Activated B cell treated with CpG ODN at 0.5 μM for 24 hours (primary cell): ENCODE measurements around the gene TRNT1. TPM values are rescaled to one million over a fixed set of nuclear protein-coding genes. Genes with fewer than 3 reads are reported as not detected.

Source experiments
- ATAC-seq: fragments of 200-7000 bp; cut with Tn5 transposase; one replicate; pipeline ENCODE4 v1.10.0; 2021; ENCODE audit warnings: low read depth, mild to moderate bottlenecking, moderate library complexity
- CTCF ChIA-PET: fragments of 350-600 bp; sonication (Branson Sonifier 250); formaldehyde crosslinking; loops from one replicate; lab custom pipeline; 2021; ENCODE audit warnings: antibody characterized with exemption; lab: Charles Lee
- POLR2A ChIA-PET: fragments of 350-600 bp; sonication (Branson Sonifier 250); formaldehyde crosslinking; loops from one replicate; lab custom pipeline; 2021; ENCODE audit warnings: antibody characterized with exemption; lab: Charles Lee
- DNase-seq: peaks from one replicate; pipeline ENCODE4 v3.0.0; 2022
- H3K27ac Mint-ChIP-seq: one replicate; pipeline ENCODE4 v1.8.0; 2020; ENCODE audit warnings: mixed read lengths
- H3K27me3 Mint-ChIP-seq: one replicate; pipeline ENCODE4 v1.8.0; 2021; ENCODE audit warnings: mixed read lengths
- H3K36me3 Mint-ChIP-seq: one replicate; pipeline ENCODE4 v1.8.0; 2021; ENCODE audit warnings: low read depth, mixed read lengths
- H3K4me1 Mint-ChIP-seq: one replicate; pipeline ENCODE4 v1.8.0; 2021; ENCODE audit warnings: mixed read lengths
- H3K4me3 Mint-ChIP-seq: one replicate; pipeline ENCODE4 v1.8.0; 2020; ENCODE audit warnings: mild to moderate bottlenecking, mixed read lengths
- H3K9me3 Mint-ChIP-seq: one replicate; pipeline ENCODE4 v1.8.0; 2020; ENCODE audit warnings: mixed read lengths
- CTCF ChIP-seq: fragments of 200-600 bp; IDR thresholded peaks from one replicate; pipeline ENCODE4 v1.8.0; 2022; ENCODE audit warnings: antibody characterized with exemption, mild to moderate bottlenecking
- intact Hi-C: fragments of 100-400 bp; cut with micrococcal nuclease; formaldehyde crosslinking; loops from one replicate; pipeline ENCODE4 v1.15.1; 2024
- total RNA-seq: library from RNA; stranded (reverse); gene quantifications from 2 replicates; pipeline ENCODE4 v1.2.3, GENCODE V29; 2022

TRNT1 gene
- total RNA-seq, 1 donor from 2014 or later, result 51.3 TPM

GRCh38 chr3:3141939-3142338 lies 15.2 kb downstream of the TRNT1 start:
- no peak for ATAC-seq
- POLR2A ChIA-PET, result no interaction called here

GRCh38 chr3:3145831-3146230 lies 19.1 kb downstream of the TRNT1 start:
- TF ChIP-seq CTCF, result no peak
- Mint-ChIP-seq H3K9me3 (no peaks in the 10 kb centered on the region), H3K4me3 (no peak overlapping the region), H3K27me3 (no peaks in the 10 kb centered on the region), H3K27ac (no peak overlapping the region), H3K36me3 (peaks cover 84% of the 10 kb centered on the region), H3K4me1 (no peaks in the 10 kb centered on the region)
- intact Hi-C loops, result loop anchor here (2.0 kb wide), 1 partner anchor 19 kb away; the partner anchor contains the start of gene TRNT1
- no peak for ATAC-seq
- POLR2A ChIA-PET, result no interaction called here
- CTCF ChIA-PET, result no interaction called here
- DNase-seq, result no peak

More at GRCh38 chr3:3141939-3142338, 15.2 kb downstream of the TRNT1 start:
- CTCF ChIA-PET, result no interaction called here
- Mint-ChIP-seq H3K9me3 (no peaks in the 10 kb centered on the region), H3K4me1 (no peaks in the 10 kb centered on the region), H3K36me3 (peaks cover 95% of the 10 kb centered on the region), H3K27ac (no peak overlapping the region), H3K4me3 (no peak overlapping the region), H3K27me3 (no peaks in the 10 kb centered on the region)
- TF ChIP-seq CTCF, result no peak
- intact Hi-C loops, result loop anchor here (2.0 kb wide), 1 partner anchor 15 kb away; no protein-coding TSS in a partner anchor
- DNase-seq, result no peak

GRCh38 chr3:3149560-3149959 lies 22.8 kb downstream of the TRNT1 start:
- DNase-seq (no peak), ATAC-seq (no peak)
- ChIA-PET CTCF (no interaction called here), POLR2A (no interaction called here)
- H3K4me3 Mint-ChIP-seq, result no peak overlapping the region
- TF ChIP-seq CTCF, result no peak
- intact Hi-C loops, result no loop called here
- H3K9me3 Mint-ChIP-seq, result no peaks in the 10 kb centered on the region
- no peak overlapping the region for H3K27ac Mint-ChIP-seq
- no peaks in the 10 kb centered on the region for H3K27me3 Mint-ChIP-seq
- peaks cover 80% of the 10 kb centered on the region for H3K36me3 Mint-ChIP-seq
- H3K4me1 Mint-ChIP-seq, result no peaks in the 10 kb centered on the region

- Mint-ChIP-seq H3K4me3 (no peak overlapping the region), H3K36me3 (peaks cover 79% of the 10 kb centered on the region), H3K9me3 (no peaks in the 10 kb centered on the region), H3K4me1 (no peaks in the 10 kb centered on the region), H3K27ac (no peak overlapping the region), H3K27me3 (no peaks in the 10 kb centered on the region)
- ChIA-PET CTCF (interaction anchor here (0.7 kb wide), 1 partner anchor 326 kb away, joined by 3 read pairs; no protein-coding TSS in a partner anchor), POLR2A (no interaction called here)
- intact Hi-C loops, result no loop called here
- DNase-seq, result no peak
- TF ChIP-seq CTCF, result no peak
- ATAC-seq, result no peak
Observed at GRCh38 chr3:3151513-3151912, 24.8 kb downstream of the TRNT1 start.

- Mint-ChIP-seq H3K9me3 (no peaks in the 10 kb centered on the region), H3K27ac (no peak overlapping the region), H3K4me1 (no peaks in the 10 kb centered on the region), H3K27me3 (no peaks in the 10 kb centered on the region), H3K4me3 (no peak overlapping the region), H3K36me3 (peaks cover 83% of the 10 kb centered on the region)
- ChIA-PET CTCF (no interaction called here), POLR2A (no interaction called here)
- ATAC-seq, result no peak
- DNase-seq, result no peak
- intact Hi-C loops, result no loop called here
- TF ChIP-seq CTCF, result no peak
Observed at GRCh38 chr3:3154879-3155610, 28.3 kb downstream of the TRNT1 start.
